Stimulated activated CD8-positive, alpha-beta memory T cell treated with anti-CD3 and anti-CD28 coated beads, Interleukin-12 subunit alpha, Interleukin-12 subunit beta, amount 100 ng/mL, for 24 hours (primary cell): ENCODE results near the gene PGAP1.

Source experiments
- DNase-seq: peaks from one replicate; pipeline ENCODE4 v3.0.0-alpha.2; 2020; ENCODE audit errors: extremely low read depth

Gene PGAP1

DNA sequence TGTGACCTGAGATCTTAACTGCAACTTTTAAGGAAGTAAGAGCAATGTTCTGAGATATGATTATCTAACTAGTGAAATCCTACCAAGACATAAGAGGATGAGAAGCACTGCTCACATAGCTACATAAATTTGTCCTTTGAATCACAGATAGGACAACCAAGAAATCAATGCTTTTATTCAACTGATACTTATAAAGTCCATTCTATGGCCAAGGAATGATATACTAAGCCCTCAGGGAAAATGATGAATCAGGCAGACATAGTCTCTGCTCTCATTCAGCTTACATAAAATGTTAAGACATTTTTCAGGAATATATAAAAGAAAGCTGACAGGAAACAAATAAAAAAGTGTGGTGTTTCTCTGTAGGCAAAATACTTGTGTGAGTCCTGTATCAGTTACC lies 39.1 kb downstream of the PGAP1 start:
- DNase-seq: no peak

DNA sequence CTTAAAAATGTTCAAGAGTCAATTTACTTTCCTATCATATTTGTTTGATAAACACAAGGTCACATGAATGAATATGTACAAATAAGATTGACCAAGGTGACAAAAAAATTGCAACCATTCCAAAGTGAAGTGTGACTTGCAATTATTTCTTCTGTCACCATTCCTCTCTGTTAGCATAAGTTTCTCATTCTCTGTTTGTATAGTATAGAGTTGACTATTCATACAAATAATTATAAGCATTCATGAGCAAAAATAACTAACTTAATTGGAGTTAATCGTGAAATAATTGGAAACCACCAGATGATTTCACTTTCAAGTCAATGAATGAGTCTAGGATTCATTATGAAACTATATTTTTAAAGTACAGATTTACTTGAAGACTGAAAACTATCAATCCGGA lies 42.1 kb downstream of the PGAP1 start:
- DNase-seq: no peak

- DNase-seq: no peak
Observed at GRCh38 chr2:196876364-196876763, 50.1 kb downstream of the PGAP1 start.

- DNase-seq: no peak
Observed at GRCh38 chr2:196875414-196875813, 51.1 kb downstream of the PGAP1 start.

DNA sequence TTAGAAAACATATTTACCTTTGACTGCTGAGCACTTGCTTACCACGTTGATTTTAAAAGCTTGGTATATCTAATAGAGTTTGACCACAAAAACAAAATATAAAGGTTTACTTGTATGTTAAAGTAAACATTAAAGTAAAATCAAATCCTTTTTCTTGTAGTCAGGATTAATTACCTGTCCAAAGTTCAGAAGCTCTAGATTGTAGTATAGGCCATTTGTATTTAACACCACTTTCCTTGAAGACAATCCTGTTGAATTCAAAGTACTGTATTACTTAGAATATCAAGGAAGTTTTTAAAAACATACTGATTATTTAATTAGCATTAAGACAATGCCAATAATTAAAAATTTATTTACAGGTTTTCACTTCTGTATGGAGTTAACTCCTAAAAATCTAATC lies 53.0 kb downstream of the PGAP1 start:
- no peak for DNase-seq

- no peak for DNase-seq
Observed at GRCh38 chr2:196854629-196855028, 71.9 kb downstream of the PGAP1 start.

- no peak for DNase-seq
Observed at GRCh38 chr2:196853301-196854087, 73.0 kb downstream of the PGAP1 start.

DNA sequence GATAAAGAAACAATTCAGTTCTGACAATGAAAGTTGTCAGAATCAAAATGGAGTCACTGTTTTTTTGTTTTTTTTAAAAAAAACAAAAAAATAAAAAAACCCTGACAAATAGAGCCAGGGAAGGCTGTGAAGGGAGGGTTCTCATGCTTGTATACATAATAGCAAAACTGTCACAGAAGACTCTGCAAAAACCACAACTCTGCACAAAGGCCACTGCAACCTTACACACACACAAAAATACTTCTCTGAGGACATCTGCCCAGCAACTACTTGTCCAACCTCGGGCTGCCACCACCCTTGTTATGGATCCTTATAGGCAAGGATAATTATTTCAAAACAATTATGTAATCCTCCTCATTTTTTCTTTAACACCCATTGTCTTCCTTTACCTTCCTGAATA lies 75.4 kb downstream of the PGAP1 start:
- no peak for DNase-seq

GRCh38 chr2:196849895-196850294 lies 76.6 kb downstream of the PGAP1 start:
- no peak for DNase-seq

DNA sequence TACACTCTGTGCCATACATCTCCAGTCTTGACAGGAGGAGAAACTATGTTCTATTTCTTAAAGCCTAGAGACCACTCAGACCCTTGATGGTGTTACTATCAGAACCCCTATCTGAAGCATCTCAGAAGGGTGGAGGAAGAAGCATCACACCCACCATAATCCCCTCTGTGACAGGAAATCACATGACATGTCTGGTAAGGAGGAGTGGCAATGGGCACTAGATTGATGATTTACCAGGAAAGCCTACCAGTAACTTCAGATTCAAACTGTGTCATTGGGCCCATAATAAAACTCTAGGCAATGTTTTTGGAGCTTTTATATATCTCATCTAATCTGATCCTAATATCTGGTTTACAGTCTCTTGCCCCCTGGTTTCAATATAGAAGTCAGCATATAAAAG lies 80.2 kb downstream of the PGAP1 start:
- DNase-seq: no peak

DNA sequence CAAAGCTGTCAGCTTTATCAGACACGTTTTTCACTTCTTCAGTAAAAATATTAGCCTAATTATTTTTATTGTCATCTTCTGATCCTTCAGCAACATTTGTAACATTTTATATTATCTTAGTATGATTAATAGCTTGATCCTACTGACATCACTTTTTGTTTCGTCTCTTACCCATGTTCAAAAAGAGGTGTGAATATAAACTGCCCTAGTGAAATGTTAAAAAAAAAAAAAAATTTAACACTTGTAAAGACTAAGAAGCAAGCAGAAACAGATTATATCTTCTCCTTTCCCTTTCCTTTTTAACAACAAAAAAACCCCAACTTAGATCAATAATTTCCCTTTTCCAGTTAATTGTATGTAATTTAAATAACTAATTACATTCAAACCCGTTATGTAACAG lies 81.1 kb downstream of the PGAP1 start:
- no peak for DNase-seq

GRCh38 chr2:196840171-196840570 lies 86.3 kb downstream of the PGAP1 start:
- DNase-seq: no peak

DNA sequence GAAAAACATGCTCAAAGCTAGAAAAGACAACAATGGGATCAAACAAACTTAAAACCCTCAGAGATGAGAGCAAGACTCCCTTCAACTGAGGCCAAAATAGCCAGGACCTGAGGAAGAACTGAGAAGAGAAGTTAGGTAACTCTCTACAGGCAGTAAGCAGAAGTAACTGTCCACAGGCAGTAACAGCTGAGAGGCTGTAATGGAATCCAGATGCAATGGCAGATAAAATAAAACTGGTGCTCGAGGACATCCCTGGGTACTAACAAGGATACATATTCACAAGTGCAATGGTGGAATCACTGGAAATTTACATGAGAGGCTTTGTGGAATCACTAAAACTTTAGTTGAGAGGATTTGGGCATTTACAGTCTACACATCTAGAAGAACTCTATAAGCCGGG lies 86.9 kb downstream of the PGAP1 start:
- no peak for DNase-seq

DNA sequence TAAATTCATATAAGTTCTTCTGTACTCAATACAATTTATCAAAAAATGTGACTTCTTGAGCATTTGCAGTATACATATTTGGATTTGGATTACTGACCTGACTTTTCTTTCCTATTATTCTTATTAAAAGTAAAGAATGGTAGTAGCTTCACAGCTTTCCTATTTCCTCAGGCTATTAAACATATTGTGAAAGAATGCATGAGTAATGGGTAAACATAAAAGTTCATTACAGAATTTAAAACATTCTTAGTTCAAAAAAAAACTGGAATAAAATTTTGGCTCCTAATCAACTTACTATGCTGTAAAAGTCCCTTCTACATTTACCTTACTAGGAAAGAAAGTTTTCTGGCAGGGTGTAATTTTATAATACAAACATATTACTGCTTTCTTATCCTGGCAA lies 90.1 kb downstream of the PGAP1 start:
- DNase-seq: no peak

- no peak for DNase-seq
Observed at GRCh38 chr2:196830701-196831100, 95.8 kb downstream of the PGAP1 start.

DNA sequence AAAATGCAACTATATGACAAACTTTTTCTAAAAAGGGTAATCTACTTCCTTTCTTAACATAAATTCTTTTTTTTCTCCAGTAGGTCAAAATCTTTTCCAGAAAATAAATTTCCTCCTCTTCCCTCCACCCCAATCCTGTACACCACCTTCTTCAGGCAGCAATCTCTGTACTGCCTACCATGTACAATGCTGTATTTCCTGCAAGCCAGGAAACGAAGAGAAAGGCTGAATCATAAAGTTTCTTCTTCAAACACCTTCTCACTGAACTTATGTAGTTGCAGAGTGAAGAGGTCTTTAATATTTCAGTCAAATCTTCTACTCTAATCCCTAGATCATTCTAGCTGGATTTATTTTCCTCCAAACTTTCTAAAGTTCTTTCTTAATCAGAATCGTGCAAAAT lies 99.2 kb downstream of the PGAP1 start:
- no peak for DNase-seq

DNA sequence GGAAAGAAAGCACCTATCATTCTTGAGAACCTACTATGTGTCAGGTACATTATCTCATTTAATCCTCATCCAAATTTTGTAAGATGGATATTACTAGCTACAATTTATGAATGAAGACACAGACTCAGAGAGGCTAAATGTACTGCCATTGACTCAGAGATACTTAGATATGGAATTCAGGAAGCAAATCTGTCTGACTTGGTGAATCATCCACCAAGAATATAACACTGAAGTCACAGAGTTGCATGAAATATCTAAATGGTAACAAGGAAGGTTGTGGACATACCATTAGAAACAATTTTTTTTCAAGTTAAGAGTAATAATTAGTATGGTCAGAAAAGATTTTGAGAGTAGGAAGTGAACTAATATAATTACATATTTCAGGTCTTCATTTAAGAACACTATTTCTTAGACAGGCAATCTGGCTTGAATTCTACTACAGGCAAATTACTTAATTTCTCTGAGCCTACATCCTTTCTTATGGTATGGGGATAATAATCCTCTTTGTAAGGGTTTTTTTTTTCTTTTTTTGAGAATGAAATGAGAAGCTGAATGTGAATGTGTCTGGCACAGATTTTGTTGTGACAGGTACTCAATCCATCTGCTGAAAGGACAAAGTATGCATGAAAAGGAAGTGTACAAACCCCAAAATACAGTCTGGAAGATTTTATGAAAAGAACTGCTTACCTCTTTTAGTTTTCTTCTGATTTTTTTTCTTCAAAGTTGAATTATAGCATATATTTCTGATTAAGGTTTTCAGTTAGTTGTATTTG lies 102.6 kb downstream of the PGAP1 start:
- no peak for DNase-seq

GRCh38 chr2:196821195-196821594 lies 105.3 kb downstream of the PGAP1 start:
- no peak for DNase-seq

DNA sequence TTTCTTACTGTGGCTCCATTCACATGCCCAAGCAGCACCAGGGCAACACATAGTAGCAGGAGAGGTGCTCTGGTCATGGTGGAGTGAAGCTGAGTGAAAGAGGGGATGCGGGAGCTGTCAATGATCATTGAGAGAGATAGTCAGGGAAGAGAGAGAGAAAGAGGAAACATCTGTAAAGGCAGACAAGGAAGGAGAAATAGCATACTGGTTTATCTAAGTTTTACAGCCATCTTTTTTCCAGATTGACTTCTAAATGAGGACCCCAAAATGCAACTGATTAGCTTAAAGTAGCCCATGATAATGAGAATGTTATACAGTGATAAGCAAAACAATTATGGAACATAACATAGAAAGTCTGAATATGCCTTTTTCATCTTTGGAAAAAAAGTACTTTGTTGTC lies 117.2 kb downstream of the PGAP1 start, which contains the start of gene C2orf66:
C2orf66 (minus strand) TSS at position 96 of the 400 bp plus-strand sequence; CDS start at position 77, 19 bp downstream.
- DNase-seq: no peak

- no peak for DNase-seq
Observed at GRCh38 chr2:196808083-196808665, 118.3 kb downstream of the PGAP1 start.

GRCh38 chr2:196804381-196804780 lies 122.1 kb downstream of the PGAP1 start:
- DNase-seq: no peak

DNA sequence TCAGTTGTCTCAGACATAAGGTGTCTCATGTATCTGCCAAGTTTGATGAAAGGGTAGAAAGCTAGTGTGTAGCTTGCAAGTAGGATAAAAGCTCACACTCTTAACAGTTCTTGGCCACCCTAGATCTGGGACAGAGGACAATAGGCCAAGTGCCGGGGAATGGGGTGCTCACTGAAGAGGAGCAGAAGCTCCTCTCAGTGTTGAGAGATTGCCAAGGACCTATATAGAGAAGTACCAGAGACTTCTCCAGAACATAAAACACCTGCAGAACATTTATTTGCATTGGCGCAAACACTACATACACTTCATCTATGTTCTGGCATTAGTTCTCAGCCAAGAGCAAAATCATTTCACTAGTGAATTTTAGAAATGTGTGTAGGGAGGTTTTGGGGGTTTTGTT lies 124.1 kb downstream of the PGAP1 start:
- no peak for DNase-seq
